HG03442 (cell line): ENCODE data around the gene C1orf50.
A peak's percentile ranks its signal among the peaks of the same experiment; 100 is the strongest.
"Not testable (repeated sequence)": the region's sequence is repeated elsewhere in the genome, so short reads cannot be mapped to it uniquely, and the experiment has no call there.

ENCODE experiments used
- ATAC-seq: cut with Tn5 transposase; IDR thresholded peaks from one replicate; pipeline ENCODE4 v1.9.1; 2021; ENCODE audit warnings: mild to moderate bottlenecking, moderate library complexity; ENCODE audit not compliant: unreplicated experiment

C1orf50 gene

GRCh38 chr1:42766741-42767509 is at the start of gene C1orf50, which contains the start of gene P3H1:
Gene C1orf50 (plus strand): TSS chr1:42767249. CDS start chr1:42767312, 63 bp downstream.
Gene P3H1 (minus strand): TSS chr1:42767028. CDS start chr1:42766971, 57 bp downstream.
- ATAC-seq = peak; percentile 86

GRCh38 chr1:42720868-42721267 is 46.2 kb upstream of the C1orf50 start:
- no peak for ATAC-seq

- no peak for ATAC-seq
Observed at GRCh38 chr1:42721926-42722325, 45.1 kb upstream of the C1orf50 start.

GRCh38 chr1:42722403-42722802 is 44.6 kb upstream of the C1orf50 start:
- ATAC-seq = not testable (repeated sequence)

GRCh38 chr1:42723511-42723910 is 43.5 kb upstream of the C1orf50 start:
- ATAC-seq = no peak

GRCh38 chr1:42725820-42726219 is 41.2 kb upstream of the C1orf50 start:
- ATAC-seq = not testable (repeated sequence)

GRCh38 chr1:42730002-42730401 is 37.0 kb upstream of the C1orf50 start:
- ATAC-seq = no peak

GRCh38 chr1:42730988-42731387 is 36.1 kb upstream of the C1orf50 start:
- no peak for ATAC-seq

- no peak for ATAC-seq
Observed at GRCh38 chr1:42731585-42731984, 35.5 kb upstream of the C1orf50 start.

GRCh38 chr1:42732126-42732680 is 34.8 kb upstream of the C1orf50 start:
- no peak for ATAC-seq

- ATAC-seq = no peak
Observed at GRCh38 chr1:42733415-42734200, 33.4 kb upstream of the C1orf50 start.

- ATAC-seq = no peak
Observed at GRCh38 chr1:42734201-42735035, 32.6 kb upstream of the C1orf50 start.

GRCh38 chr1:42735056-42735455 is 32.0 kb upstream of the C1orf50 start:
- ATAC-seq = no peak

- ATAC-seq = no peak
Observed at GRCh38 chr1:42735477-42736105, 31.5 kb upstream of the C1orf50 start.

- no peak for ATAC-seq
Observed at GRCh38 chr1:42736152-42736551, 30.9 kb upstream of the C1orf50 start.

- no peak for ATAC-seq
Observed at GRCh38 chr1:42736571-42737200, 30.4 kb upstream of the C1orf50 start.

GRCh38 chr1:42737257-42737656 is 29.8 kb upstream of the C1orf50 start:
- ATAC-seq = no peak

GRCh38 chr1:42737986-42738677 is 28.9 kb upstream of the C1orf50 start:
- no peak for ATAC-seq

- no peak for ATAC-seq
Observed at GRCh38 chr1:42738678-42739226, 28.3 kb upstream of the C1orf50 start.
